Activated CD8-positive, alpha-beta memory T cell treated with anti-CD3 and anti-CD28 coated beads for 4 hours (primary cell): ENCODE results near the gene SLC39A1.

Source experiments
- DNase-seq, 2 donors: peaks; one replicate each; pipeline ENCODE4 v3.0.0-alpha.2; 2020; ENCODE audit warnings: low read depth in 2 of 2

SLC39A1 gene

DNA sequence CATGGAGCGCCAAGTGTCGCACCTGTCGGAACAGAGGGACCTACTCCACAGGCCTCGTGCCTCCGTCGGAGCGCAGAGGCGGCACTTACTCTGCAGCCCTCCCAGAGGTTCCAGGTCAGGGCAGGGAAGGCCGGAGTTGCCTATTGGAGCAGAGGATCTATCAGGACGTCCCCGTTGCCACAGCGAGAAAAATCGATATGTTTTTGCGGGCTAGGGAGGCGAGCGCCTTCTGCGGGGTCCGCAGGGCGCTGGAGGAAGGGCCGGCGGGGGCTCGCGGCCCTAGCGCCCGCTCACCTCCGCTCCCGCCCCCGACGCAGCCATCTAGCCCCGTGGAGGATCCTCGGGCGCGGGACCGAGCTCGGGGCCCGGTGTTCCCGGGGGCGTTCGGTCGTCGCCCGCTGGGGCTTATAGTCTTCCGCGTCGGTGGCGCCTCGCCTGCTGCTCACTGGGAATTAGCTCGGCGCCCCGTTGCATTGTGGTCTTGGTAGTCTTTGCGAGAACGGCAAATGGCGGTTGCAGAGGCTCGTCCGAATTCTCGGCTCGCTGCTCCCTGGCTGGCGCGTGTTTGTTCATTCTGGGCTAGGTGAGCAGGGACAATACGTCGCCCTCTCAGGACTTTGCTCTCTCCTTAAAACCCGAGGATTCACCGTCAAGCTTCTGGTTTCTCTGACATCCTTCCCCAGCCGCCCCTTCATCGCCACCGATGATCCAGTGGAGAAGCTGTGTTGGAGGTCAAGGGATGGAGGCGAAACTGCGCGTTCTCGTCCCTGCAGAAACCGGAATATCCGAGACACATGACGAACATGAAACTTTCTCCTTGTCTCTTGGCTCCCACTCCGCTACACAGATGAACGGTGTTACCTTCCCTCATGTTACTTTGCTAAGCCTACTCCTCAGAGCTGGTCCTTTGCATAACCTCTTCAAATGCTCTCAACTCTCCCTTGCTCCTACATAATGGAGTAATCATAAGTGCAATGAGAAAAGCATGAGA lies 14.2 kb upstream of the SLC39A1 start, which contains the start of gene JTB:
JTB (minus strand) TSS at position 425 of the 991 bp plus-strand sequence; CDS start at position 3, 422 bp downstream.
- peak; percentile 62 to 74 for DNase-seq

DNA sequence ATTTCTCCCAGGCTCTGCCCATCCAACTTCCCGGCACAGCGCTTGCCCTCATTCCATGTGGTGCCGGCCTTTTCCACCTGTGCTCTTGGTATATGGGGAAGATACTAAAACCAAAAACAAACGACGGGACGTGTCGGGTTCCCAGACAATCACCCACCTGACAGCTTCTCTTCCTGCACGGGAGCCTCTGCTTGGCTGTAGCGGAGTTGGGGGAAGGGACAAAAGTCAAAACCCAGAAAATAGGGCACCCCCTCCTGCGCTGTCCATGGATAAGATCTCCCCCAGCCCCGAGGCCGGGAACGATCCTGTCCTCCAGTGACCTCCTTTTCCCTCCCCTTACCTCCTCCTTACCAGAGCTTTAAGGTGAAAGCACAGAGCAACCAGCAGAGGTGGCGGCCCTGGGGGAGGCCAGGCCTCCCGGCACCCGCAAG lies 13.5 kb upstream of the SLC39A1 start:
- DNase-seq, result no peak

DNA sequence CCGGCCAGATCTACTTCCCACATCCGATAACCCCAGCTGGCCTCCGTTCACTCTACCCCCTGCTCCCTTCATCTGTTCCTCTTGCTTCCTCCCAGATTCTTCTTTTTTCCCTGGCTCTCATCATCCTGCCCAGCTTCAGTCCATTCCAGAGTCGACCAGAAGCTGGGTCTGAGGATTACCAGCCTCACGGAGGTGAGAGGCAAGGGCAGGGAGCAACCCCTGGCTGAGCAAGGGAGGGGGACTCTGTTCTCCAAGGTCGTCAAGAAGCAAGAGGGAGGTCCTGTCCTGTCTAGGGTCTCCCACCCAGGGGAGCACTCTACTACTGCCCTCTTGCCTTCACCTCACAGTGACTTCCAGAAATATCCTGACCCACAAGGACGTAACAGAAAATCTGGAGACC lies 10.2 kb upstream of the SLC39A1 start:
- DNase-seq, result no peak

DNA sequence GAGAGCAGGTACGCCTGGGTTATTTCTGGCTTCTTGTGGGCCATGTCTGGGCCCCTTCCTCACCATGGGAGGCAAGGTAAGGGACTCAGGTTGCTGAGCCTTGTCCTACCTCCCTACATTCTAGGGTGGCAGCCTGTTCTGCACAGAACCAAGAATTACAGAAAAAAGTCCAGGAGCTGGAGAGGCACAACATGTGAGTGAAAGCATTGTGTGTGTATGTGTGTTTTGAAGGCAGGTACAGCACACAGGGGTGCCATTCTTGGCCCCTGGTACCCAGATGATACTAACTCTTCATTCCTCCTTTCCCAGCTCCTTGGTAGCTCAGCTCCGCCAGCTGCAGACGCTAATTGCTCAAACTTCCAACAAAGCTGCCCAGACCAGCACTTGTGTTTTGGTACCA lies 9.7 kb upstream of the SLC39A1 start:
- DNase-seq, result no peak

DNA sequence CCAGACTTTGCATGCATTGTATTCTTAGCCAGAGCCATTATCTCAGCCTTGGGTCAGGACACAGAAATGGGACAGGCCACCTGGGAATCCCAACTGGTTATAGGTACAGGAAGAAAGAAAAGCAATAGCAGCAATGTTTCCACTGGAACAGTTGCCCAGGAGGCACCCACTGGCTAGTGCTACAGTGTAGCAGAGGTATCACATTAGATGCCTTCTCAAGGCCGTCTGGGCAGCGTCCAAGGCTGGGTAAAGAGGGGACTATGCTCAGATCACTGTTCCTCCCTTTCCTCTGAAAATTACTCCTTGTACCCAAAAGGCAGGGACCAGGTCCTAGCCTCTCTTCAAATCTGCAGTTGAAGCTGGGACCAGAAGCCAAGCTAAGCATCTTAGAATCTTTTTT lies 7.0 kb upstream of the SLC39A1 start:
- no peak for DNase-seq

DNA sequence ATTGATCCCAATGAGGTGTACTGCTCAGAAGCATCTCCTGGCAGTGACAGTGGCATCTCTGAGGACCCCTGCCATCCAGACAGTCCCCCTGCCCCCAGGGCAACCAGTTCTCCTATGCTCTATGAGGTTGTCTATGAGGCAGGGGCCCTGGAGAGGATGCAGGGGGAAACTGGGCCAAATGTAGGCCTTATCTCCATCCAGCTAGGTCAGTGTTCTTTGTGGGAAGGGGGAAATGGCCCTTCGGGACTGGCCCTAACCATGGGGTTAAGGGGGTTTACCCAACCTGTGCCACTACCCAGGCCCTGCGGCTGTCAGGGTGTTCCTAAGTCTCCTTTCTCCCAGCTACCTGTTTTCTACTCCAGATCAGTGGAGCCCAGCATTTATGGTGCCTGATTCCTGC lies 5.6 kb upstream of the SLC39A1 start:
- no peak for DNase-seq

DNA sequence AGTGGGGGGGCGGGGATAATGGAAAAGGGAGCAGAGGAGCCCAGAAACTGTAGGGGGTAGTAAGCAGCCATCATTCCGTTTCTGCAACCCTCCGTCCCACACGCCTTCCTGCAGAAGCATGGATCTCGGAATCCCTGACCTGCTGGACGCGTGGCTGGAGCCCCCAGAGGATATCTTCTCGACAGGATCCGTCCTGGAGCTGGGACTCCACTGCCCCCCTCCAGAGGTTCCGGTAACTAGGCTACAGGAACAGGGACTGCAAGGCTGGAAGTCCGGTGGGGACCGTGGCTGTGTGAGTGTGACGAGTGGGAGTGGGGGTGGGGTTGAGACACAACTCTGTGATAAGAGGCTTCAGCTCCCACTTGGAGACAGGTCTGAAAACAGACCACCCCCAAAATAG lies 5.1 kb upstream of the SLC39A1 start:
- no peak for DNase-seq

DNA sequence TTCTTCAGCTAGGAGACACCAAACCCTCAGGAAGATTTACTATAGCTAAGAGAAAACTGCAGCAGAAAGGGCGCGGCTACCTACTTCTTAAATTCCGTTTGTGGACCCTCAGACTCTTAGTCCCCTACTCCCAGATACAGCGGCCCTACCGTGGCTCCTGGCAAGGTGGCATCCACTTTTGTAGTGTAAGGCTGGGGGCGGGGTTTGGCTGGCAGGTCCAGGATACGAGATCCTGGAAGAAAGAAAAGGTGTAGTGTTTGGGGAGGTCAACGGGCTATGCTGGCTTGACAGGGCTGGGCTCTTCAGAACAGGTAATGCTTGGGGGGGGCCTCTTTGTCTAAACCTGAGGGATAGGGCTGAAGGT lies 4.6 kb upstream of the SLC39A1 start:
- DNase-seq, result no peak

DNA sequence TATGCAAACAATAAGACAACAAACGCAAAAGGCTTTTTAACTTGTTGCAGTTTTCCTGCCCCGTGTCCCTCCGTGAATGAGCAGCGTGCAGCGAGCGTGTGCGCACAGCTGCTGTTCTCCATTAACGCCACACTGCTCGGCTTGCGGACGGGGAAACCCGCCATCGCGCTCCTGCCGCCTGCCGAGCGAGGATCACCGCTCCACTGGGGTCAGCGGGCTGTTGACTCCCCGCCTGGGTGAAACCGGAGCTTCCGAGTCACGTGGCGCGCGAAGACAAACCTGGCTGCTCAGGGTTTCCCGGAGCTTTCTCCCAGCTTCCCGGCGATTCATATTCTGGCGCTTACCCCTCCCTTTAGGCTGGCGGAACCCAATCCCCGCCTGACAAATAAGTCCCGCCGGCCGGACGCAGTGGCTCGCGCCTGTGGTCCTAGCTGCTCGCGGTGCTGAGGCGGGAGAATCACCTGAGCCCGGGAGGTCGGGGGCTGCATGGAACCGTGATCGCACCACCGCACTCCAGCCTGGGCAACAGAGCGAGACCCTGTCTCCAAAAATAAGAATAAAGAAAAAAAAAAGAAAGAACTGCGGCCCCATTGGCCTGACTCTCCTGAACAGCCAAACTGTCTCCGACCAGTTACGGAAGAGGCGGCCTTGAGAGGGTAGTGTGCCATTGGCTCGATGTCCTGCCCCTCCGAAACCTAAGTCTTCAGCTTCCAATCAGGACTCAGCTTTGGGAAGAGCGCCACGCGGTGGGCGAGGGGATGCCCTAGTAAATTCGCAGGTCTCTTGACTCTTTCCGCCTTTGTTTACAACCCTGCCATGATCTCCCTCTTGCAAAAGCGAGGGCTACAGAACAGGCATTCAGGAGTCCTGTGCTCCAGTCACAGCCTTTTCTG lies 4.0 kb upstream of the SLC39A1 start, which contains the start of gene CREB3L4:
CREB3L4 (plus strand) TSS at position 796 of the 893 bp plus-strand sequence. CDS start 624 bp downstream, outside the sequence.
- peak; percentile 63 to 65 for DNase-seq

DNA sequence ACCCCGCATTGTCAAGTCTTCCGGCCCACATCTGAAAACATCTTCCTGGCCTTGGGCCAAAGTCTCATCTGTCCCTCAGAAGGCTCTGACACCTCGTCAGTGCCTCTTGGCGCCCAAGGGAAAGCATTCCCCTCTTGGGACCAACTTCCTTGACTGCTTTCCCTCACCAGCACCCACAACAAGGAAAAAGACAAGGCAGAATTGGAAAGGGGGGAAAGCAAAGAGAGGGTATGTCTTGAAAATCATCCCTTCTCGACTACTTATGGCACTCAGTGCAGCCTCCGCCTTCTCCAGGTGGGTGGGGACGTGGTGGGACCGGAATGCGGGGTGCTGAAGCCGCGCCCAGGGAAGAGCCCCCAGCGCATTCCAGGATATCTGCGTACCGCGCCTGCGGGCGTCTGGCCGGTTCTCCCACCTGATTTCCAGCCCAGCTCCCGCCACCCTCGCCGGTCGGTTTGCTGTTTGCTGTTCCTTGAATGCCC lies 554 bp upstream of the SLC39A1 start:
- DNase-seq, result no peak

DNA sequence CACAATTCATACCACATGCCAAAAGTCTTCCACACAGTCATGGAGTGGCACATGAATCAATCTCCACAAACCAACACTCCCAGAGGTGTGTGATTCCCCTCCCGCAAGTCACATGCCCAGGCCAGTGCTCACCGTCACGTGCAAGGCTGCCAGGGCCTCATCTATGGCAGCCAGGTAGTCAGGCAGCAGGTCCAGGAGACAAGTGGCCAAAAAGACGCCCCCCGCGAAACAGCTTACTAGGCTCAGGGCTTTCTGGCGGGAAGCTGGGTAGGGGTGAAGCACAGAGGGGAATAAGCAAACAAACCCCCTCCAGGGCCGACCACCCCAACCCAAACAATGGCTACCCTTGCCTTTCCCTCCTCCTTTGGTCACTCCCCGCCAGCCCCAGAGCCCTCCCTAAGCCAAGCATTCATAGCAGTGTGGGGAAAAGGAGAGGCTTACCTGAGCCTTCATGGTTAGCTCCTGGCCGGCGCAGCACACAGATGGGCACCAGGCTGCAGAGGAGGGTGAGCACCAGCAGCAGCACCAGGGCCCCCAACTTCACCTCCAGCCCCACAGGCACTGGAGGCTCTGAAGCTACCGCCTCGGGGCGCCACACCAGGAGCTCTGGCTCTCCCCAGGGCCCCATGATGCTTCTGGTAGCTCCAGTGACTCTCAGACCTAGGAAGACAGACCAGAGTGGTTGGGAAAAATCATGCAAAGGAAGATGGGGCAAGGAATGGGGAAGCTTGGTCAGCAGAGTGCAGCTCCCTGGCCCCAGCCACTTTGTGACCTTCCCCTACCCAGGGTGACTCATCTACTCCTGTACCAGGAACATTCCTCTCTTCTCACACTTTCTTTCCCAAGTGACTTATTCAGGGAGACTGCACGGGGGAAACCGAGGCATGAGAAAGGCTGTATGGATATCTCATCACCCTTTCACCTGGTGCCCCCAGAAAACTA lies 978 bp downstream of the SLC39A1 start:
- no peak for DNase-seq

DNA sequence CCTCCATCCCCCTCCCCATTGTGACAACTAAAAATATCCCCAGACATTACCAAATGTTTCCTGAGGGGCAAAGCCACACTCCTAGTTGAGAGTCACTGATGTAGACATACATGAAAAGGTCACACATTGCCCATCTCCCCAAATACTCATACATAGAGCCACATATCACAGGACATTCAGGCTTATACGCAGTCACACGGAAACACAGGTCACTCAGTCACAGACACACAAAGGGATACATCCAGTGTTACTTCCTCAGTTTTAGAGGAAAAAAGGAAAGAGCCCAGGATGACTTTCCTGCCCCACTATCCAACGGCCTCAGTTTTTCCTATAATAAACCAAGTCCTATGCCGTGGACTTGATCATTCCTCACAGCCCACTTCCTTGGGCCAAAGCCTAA lies 1.9 kb downstream of the SLC39A1 start:
- no peak for DNase-seq

DNA sequence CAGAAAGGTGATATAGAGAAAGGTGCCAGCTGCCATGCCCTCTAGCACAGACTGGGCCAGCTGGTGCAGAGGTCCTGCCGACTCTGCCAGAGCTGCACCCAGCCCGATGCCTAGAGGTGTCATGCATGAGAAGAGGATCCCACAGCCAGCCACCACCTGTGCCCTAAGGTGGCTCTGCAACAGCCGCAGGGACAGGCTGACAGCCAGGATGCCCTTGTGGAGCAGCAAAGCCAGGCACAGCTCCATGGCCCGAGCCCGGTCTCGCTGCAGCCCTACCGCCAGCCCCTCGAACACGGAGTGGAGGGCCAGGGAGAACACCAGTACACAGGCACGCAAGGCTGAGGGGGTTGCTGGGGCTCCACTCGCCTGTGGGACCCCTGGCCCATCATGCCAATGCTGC lies 3.1 kb downstream of the SLC39A1 start:
- no peak for DNase-seq

DNA sequence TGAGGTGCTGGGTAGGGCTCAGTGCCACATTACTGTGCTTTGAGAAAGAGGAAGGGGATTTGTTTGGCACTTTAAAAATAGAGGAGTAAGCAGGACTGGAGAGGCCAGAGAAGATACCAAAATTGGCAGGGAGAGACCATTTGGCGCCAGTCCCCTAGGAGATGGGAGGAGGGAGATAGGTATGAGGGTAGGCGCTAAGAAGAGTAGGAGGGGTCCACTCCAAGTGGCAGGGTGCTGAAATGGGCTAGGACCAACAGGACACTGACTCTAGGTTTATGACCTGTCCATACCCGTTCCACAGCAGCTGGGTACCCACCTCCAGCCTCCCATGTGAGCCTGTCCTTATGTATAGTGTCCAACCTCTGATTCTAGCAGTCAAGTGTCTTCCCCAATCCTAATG lies 3.9 kb downstream of the SLC39A1 start:
- no peak for DNase-seq

DNA sequence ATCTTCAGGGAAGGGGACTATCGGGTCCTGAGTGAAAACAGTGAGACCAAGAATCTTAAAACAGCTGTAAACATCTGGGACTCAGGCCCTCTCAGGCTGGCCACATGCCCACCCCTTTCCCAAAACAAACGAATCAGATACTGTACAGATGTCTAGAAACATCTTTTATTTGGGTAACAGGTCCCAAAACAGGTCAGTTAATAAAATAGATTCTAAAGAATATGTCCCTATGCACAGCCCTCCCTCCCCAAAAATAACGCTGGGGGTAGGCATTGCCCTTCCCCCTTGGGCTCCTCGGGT lies 4.4 kb downstream of the SLC39A1 start:
- DNase-seq, result no peak

DNA sequence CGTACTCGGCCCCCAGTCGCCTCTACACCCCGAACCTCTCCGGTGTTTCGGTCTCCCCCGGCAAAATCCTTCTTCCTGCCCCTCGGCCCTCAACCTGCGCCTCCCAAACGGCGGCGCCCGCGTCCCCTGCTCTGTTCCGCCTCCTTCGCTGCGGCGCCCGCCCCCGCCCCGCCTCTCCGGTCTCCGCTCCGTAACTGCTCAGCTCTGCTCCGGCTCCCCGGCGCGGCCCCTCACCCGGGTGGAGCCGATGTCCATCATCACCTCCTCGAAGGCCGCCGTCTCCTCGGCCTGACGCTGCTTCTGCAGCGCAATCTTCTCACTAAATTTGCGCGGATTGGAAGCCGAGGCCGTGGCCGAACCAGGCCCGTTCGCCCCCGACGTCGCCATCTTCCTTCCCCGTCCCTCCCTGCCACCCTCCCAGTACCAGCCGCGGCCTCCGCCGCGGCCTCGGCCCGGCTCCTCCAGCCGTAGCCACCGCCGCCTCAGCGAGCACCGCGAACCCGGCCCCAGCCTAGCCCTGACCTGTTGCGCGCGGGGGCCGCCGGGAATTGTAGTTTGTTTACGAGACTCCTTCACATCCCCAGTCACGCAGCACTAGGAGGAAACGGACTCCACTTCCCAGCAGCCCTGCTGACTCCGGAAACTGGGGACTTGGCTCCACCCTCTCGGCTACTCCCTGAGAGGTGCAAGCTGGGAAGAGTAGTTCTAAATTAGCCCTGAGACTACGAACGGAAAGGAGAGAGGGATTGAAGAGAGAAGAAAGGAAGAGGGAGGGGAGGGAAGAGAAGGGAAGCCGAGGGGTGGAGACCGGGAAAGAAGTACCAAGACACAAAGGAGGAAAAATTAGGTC lies 5.0 kb downstream of the SLC39A1 start, which contains the start of gene CRTC2:
CRTC2 (minus strand) TSS at position 502 of the 850 bp plus-strand sequence; CDS start at position 387, 115 bp downstream.
- DNase-seq, result peak; percentile 92 to 96

DNA sequence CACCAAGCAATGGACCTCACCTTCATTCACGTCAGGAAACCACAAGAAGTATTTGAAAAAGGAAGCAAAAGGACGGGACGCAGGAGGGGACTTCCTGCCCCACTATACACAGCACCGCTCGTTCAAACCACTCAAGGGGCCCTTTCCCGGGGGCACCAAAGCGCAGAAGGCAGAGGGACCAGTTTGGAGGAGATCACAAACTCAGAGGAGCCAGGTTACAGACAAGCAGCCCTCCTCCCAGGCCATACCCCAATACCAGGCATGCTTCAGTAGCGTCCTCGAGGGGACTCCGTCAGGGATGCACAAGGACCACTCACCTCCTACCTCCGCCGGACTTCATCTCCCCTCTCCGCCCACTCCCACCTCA lies 5.6 kb downstream of the SLC39A1 start:
- no peak for DNase-seq

DNA sequence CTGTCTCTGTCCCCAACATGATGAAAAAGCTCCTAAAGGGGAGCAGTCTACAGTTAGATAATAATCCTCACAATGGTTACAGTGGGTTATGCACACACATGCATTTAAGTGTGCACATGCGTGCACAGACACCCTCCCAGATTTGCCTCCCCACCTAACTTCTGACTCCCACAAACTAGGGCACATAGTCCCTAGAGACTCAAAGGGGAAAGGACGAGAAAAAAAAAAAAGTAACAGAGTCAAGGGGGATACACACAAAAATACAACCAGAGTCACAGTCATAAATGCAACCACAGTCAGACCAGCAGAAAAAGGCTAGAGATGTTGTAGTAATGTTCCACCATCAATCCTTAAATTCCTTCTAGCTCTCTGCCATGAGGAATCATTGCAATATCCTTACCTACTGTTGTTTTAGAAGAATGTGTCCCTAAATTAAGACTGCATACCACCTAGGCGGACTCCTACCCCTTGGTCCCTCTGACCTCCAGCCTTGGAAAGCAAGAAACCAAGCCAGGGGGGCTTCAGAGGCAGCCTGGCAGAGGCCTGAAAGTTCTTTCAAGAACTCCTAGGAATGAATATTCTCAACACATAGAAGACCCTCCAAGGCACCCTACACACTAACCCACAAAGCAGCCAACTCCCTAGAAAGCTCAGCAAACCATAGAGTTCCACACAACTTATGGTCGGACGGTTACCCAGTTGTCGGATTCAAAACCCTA lies 6.2 kb downstream of the SLC39A1 start:
- DNase-seq, result no peak

DNA sequence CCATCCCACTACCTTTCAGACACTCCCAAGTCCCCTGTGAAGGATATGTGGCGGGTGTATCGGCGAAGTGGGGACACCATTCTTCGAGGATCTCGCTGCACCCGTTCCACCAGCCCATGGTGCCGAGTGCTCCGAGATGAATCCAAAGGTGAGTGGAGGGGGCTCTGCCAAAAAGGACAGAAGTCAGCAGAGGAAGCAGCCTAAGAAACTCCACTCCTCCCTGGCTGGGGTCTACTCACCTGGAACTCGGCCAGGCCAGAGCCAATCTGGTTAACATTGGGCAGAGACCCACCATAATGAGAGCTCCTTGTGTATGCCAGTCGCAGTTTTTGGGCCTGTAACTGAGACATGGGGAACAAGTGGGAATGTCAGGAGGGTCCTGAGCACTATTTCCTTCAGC lies 8.5 kb downstream of the SLC39A1 start:
- no peak for DNase-seq
